AG04449 (cell line): Measurements from ENCODE around the gene LAMP1.

Experiments
- CTCF ChIA-PET: fragments of 350-600 bp; formaldehyde crosslinking; extraction: SDS; loops from one replicate; lab custom pipeline; 2021; ENCODE audit warnings: antibody characterized with exemption; lab: Yijun Ruan, JAX
- POLR2A ChIA-PET: fragments of 400-600, 350-600 bp; formaldehyde crosslinking; extraction: SDS; loops from one replicate; lab custom pipeline; 2020; ENCODE audit warnings: antibody characterized with exemption, inconsistent platforms; lab: Yijun Ruan, JAX
- DNase-seq: peaks from one replicate; pipeline ENCODE4 v3.0.0-alpha.2; 2010; ENCODE audit warnings: low read depth, low spot score
- H3K4me3 ChIP-seq: 2 replicates; pipeline ENCODE4 v1.5.1; 2011; ENCODE audit warnings: low read depth, mild to moderate bottlenecking, control low read depth, low read length
- CTCF ChIP-seq: IDR thresholded peaks from one replicate; pipeline ENCODE4 v1.5.1; 2011; ENCODE audit warnings: mild to moderate bottlenecking, moderate library complexity, low read length, control low read depth, inconsistent platforms; ENCODE audit not compliant: insufficient read depth; ENCODE audit errors: missing control alignments

Gene LAMP1

GRCh38 chr13:113354831-113355610 is 58.0 kb downstream of the LAMP1 start:
- CTCF ChIA-PET: no interaction called here
- POLR2A ChIA-PET: no interaction called here
- TF ChIP-seq CTCF: no peak
- DNase-seq: no peak
- H3K4me3 ChIP-seq: no peak overlapping the region

- H3K4me3 ChIP-seq: no peak overlapping the region
- CTCF ChIA-PET: no interaction called here
- no peak for DNase-seq
- POLR2A ChIA-PET: no interaction called here
- no peak for TF ChIP-seq CTCF
Measured at GRCh38 chr13:113355621-113356020, 58.6 kb downstream of the LAMP1 start.

- ChIA-PET POLR2A (no interaction called here), CTCF (no interaction called here)
- no peak for TF ChIP-seq CTCF
- no peak overlapping the region for H3K4me3 ChIP-seq
- DNase-seq: no peak
Measured at GRCh38 chr13:113356596-113356995, 59.6 kb downstream of the LAMP1 start.

DNA sequence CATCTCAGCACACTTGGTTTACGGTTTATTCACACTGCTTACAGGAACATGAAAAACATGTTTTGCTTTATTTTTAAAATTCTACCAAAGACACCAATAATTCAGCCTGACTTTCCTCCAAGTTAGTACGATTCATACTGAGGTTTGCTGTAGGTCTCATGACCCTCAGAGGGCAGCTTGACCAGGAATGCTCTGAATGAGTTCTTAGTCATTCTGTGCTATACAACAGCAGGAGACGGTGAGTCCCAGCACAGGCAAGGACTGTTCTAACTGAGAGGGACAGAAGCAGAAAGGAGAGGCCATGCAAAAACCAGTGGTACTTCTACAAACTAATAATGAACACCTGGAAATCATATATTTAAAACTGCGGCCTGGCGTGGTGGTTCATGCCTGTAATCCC is 60.5 kb downstream of the LAMP1 start:
- CTCF ChIA-PET: no interaction called here
- no peak for TF ChIP-seq CTCF
- peak; percentile 21 for DNase-seq
- POLR2A ChIA-PET: no interaction called here
- no peak overlapping the region for H3K4me3 ChIP-seq

GRCh38 chr13:113358653-113359190 is 61.7 kb downstream of the LAMP1 start:
- no peak for TF ChIP-seq CTCF
- POLR2A ChIA-PET: no interaction called here
- H3K4me3 ChIP-seq: no peak overlapping the region
- no peak for DNase-seq
- CTCF ChIA-PET: no interaction called here

DNA sequence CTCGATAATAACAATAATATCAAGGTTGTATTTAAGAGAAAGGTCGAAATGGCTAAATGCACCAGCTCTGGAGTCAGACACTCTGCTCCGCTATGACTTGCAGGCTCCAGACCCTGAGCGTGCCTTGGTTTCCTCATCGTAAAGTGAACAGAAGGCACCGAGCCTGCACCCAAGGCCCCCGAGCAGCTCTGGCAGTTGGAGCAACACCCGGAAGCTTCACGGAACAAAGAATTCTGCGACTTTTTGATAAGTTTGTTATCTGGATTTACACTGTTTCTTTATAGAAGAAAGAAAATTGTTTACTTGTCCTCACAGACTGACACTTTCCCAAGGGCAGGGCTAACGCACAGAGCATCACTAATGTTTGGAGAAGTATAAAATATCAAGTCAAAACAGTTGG is 62.5 kb downstream of the LAMP1 start:
- no peak overlapping the region for H3K4me3 ChIP-seq
- CTCF ChIA-PET: interaction anchor here (1.0 kb wide), 1 partner anchor 10 kb away, joined by 3 read pairs; no protein-coding TSS in a partner anchor
- no peak for TF ChIP-seq CTCF
- POLR2A ChIA-PET: no interaction called here
- no peak for DNase-seq
